Stimulated activated naive CD8-positive, alpha-beta T cell treated with anti-CD3 and anti-CD28 coated beads, Interleukin-15, amount 100 ng/mL, for 72 hours (primary cell): Measurements from ENCODE around the gene POLRMT.
A peak's percentile ranks its signal among the peaks of the same experiment; 100 is the strongest.
"Not testable (repeated sequence)": the region's sequence is repeated elsewhere in the genome, so short reads cannot be mapped to it uniquely, and the experiment has no call there.

Experiments
- ATAC-seq: fragments of 150-1000 bp; cut with Tn5 transposase; 2 replicates; pipeline ENCODE4 v1.10.0; 2021; ENCODE audit warnings: mild to moderate bottlenecking, moderate library complexity
- DNase-seq, 2 donors: peaks; one replicate each; pipeline ENCODE4 v3.0.0; 2021 to 2022
- H3K27ac Mint-ChIP-seq, 2 donors: one replicate each; pipeline ENCODE4 v1.8.0; 2022; ENCODE audit warnings: mild to moderate bottlenecking in 2 of 2, mixed read lengths in 2 of 2, moderate library complexity in 2 of 2
- H3K27me3 Mint-ChIP-seq: one replicate; pipeline ENCODE4 v1.8.0; 2022; ENCODE audit warnings: mixed read lengths
- H3K4me1 Mint-ChIP-seq: one replicate; pipeline ENCODE4 v1.8.0; 2022; ENCODE audit warnings: mild to moderate bottlenecking, mixed read lengths
- H3K4me3 Mint-ChIP-seq, 2 donors: one replicate each; pipeline ENCODE4 v1.8.0; 2022; ENCODE audit warnings: mild to moderate bottlenecking in 2 of 2, mixed read lengths in 2 of 2, moderate library complexity in 1 of 2
- H3K9me3 Mint-ChIP-seq, 2 donors: one replicate each; pipeline ENCODE4 v1.8.0; 2022; ENCODE audit warnings: mixed read lengths in 2 of 2

The POLRMT gene

GRCh38 chr19:615619-616018 lies 17.7 kb downstream of the POLRMT start:
- no peak for DNase-seq
- no peak for ATAC-seq
- H3K27me3 Mint-ChIP-seq, result no peaks in the 10 kb centered on the region
- H3K9me3 Mint-ChIP-seq, result no peaks in the 10 kb centered on the region
- no peak overlapping the region for H3K27ac Mint-ChIP-seq
- H3K4me3 Mint-ChIP-seq, result no peak overlapping the region
- H3K4me1 Mint-ChIP-seq, result peaks cover 17% of the 10 kb centered on the region

- Mint-ChIP-seq H3K27me3 (no peaks in the 10 kb centered on the region), H3K4me1 (peaks cover 23% of the 10 kb centered on the region), H3K27ac (peak overlapping the region in 1 of 2 donors; percentile 54), H3K4me3 (no peak overlapping the region), H3K9me3 (no peaks in the 10 kb centered on the region)
- no peak for ATAC-seq
- no peak for DNase-seq
Observed at GRCh38 chr19:613732-614567, 19.4 kb downstream of the POLRMT start.

- Mint-ChIP-seq H3K4me3 (peak overlapping the region in 1 of 2 donors; percentile 9), H3K4me1 (peaks cover 23% of the 10 kb centered on the region), H3K27me3 (no peaks in the 10 kb centered on the region), H3K27ac (no peak overlapping the region), H3K9me3 (no peaks in the 10 kb centered on the region)
- ATAC-seq (no peak), DNase-seq (no peak)
Observed at GRCh38 chr19:612941-613340, 20.4 kb downstream of the POLRMT start.

GRCh38 chr19:611481-611868 lies 21.9 kb downstream of the POLRMT start:
- Mint-ChIP-seq H3K4me3 (peak overlapping the region; percentile 83 to 88), H3K27me3 (no peaks in the 10 kb centered on the region), H3K4me1 (peaks cover 23% of the 10 kb centered on the region), H3K27ac (peak overlapping the region; percentile 38 to 90), H3K9me3 (no peaks in the 10 kb centered on the region)
- DNase-seq (peak; percentile 50 to 84), ATAC-seq (peak; percentile 85)

GRCh38 chr19:610801-611480 lies 22.4 kb downstream of the POLRMT start:
- peak; percentile 58 to 62 for DNase-seq
- ATAC-seq, result peak; percentile 56
- peak overlapping the region; percentile 83 to 88 for H3K4me3 Mint-ChIP-seq
- H3K27ac Mint-ChIP-seq, result peak overlapping the region; percentile 90
- peaks cover 23% of the 10 kb centered on the region for H3K4me1 Mint-ChIP-seq
- H3K9me3 Mint-ChIP-seq, result no peaks in the 10 kb centered on the region
- H3K27me3 Mint-ChIP-seq, result no peaks in the 10 kb centered on the region

GRCh38 chr19:610071-610800 lies 23.1 kb downstream of the POLRMT start:
- Mint-ChIP-seq H3K27ac (peak overlapping the region in 1 of 2 donors; percentile 90), H3K27me3 (no peaks in the 10 kb centered on the region), H3K4me3 (peak overlapping the region; percentile 83 to 88), H3K4me1 (peaks cover 23% of the 10 kb centered on the region), H3K9me3 (no peaks in the 10 kb centered on the region)
- DNase-seq, result peak; percentile 51 to 52
- peak; percentile 42 for ATAC-seq

GRCh38 chr19:609004-609346 lies 24.4 kb downstream of the POLRMT start:
- H3K27ac Mint-ChIP-seq, result no peak overlapping the region
- H3K4me3 Mint-ChIP-seq, result no peak overlapping the region
- no peak for ATAC-seq
- no peaks in the 10 kb centered on the region for H3K27me3 Mint-ChIP-seq
- no peak for DNase-seq
- no peaks in the 10 kb centered on the region for H3K9me3 Mint-ChIP-seq
- peaks cover 23% of the 10 kb centered on the region for H3K4me1 Mint-ChIP-seq

GRCh38 chr19:608155-609003 lies 25.0 kb downstream of the POLRMT start:
- ATAC-seq, result no peak
- peaks cover 23% of the 10 kb centered on the region for H3K4me1 Mint-ChIP-seq
- no peak overlapping the region for H3K27ac Mint-ChIP-seq
- no peak for DNase-seq
- no peak overlapping the region for H3K4me3 Mint-ChIP-seq
- H3K27me3 Mint-ChIP-seq, result no peaks in the 10 kb centered on the region
- H3K9me3 Mint-ChIP-seq, result no peaks in the 10 kb centered on the region

GRCh38 chr19:607301-608154 lies 25.8 kb downstream of the POLRMT start:
- Mint-ChIP-seq H3K27me3 (no peaks in the 10 kb centered on the region), H3K9me3 (no peaks in the 10 kb centered on the region), H3K4me3 (no peak overlapping the region), H3K4me1 (peaks cover 18% of the 10 kb centered on the region), H3K27ac (no peak overlapping the region)
- no peak for ATAC-seq
- no peak for DNase-seq

- not testable (repeated sequence) for H3K4me1 Mint-ChIP-seq, H3K27me3 Mint-ChIP-seq, H3K9me3 Mint-ChIP-seq, H3K4me3 Mint-ChIP-seq
- ATAC-seq, result peak; percentile 50
- peak overlapping the region in 1 of 2 donors; percentile 34 for H3K27ac Mint-ChIP-seq
- peak; percentile 59 to 67 for DNase-seq
Observed at GRCh38 chr19:605061-605971, 28.0 kb downstream of the POLRMT start.

- Mint-ChIP-seq H3K27me3 (no peaks in the 10 kb centered on the region), H3K4me3 (no peak overlapping the region), H3K9me3 (no peaks in the 10 kb centered on the region), H3K4me1 (no peaks in the 10 kb centered on the region), H3K27ac (no peak overlapping the region)
- DNase-seq (peak; percentile 71), ATAC-seq (peak; percentile 75)
Observed at GRCh38 chr19:604355-604754, 29.0 kb downstream of the POLRMT start.

- H3K27me3 Mint-ChIP-seq, H3K4me3 Mint-ChIP-seq, H3K9me3 Mint-ChIP-seq, ATAC-seq, H3K27ac Mint-ChIP-seq, H3K4me1 Mint-ChIP-seq: not testable (repeated sequence)
- DNase-seq, result peak in 1 of 2 donors; percentile 41
Observed at GRCh38 chr19:603779-604178, 29.6 kb downstream of the POLRMT start.

GRCh38 chr19:603302-603639 lies 30.1 kb downstream of the POLRMT start:
- H3K27me3 Mint-ChIP-seq, ATAC-seq, H3K4me1 Mint-ChIP-seq, DNase-seq, H3K27ac Mint-ChIP-seq, H3K9me3 Mint-ChIP-seq, H3K4me3 Mint-ChIP-seq: not testable (repeated sequence)
